HepG2 (cell line): ENCODE results near the gene TDRD9. TPM values are rescaled to one million over a fixed set of nuclear protein-coding genes. Genes with fewer than 3 reads are reported as not detected.
A peak's percentile ranks its signal among the peaks of the same experiment; 100 is the strongest.

Experiments used
- ATAC-seq: fragments of 200-7000 bp; cut with Tn5 transposase; 3 replicates; pipeline ENCODE4 v1.9.1; 2020; ENCODE audit warnings: mild to moderate bottlenecking, moderate library complexity
- BruUV-seq: library from RNA; stranded (reverse); fragments of 400-500 nt; replicated peaks from 2 replicates; lab custom pipeline; 2021; lab: Mats Ljungman, UMichigan
- CTCF ChIA-PET: fragments of 300-600 bp; formaldehyde crosslinking; extraction: SDS; loops from one replicate; lab custom pipeline; 2021; ENCODE audit warnings: low total read pairs, inconsistent platforms, low intra/inter-chr PET ratio; lab: Yijun Ruan, JAX
- POLR2A ChIA-PET: fragments of 350-600 bp; sonication (Branson Sonifier 250); formaldehyde crosslinking; loops from one replicate; lab custom pipeline; 2020; ENCODE audit warnings: antibody characterized with exemption, inconsistent platforms; lab: Yijun Ruan, JAX
- DNase-seq: peaks from one replicate; pipeline ENCODE4 v3.0.0-alpha.2; 2015; ENCODE audit warnings: low spot score
- FAIRE-seq: peaks from 3 replicates; lab custom pipeline; 2011; peaks lifted over from hg19 to GRCh38; lab: Jason Lieb, UNC
- H2AFZ ChIP-seq: one replicate; pipeline ENCODE4 v1.6.1; 2011; ENCODE audit warnings: low read length, inconsistent platforms
- H3K27ac ChIP-seq: fragments of 300-600 bp; 3 replicates; pipeline ENCODE4 v1.8.0; 2011; ENCODE audit warnings: mixed run types, mild to moderate bottlenecking, mixed read lengths, low read length, inconsistent platforms; ENCODE audit not compliant: insufficient read depth; ENCODE audit errors: extremely low read length
- H3K27me3 ChIP-seq, 2 experiments: fragments of 200-600 bp in 1 of 2; 2 replicates in 1 of 2; 3 replicates in 1 of 2; pipeline versions ENCODE4 v1.6.0 to v1.8.0; 2011; ENCODE audit warnings: low read length in 2 of 2, mild to moderate bottlenecking in 2 of 2, moderate library complexity in 2 of 2, inconsistent platforms in 1 of 2; ENCODE audit not compliant: insufficient read depth in 2 of 2, control insufficient read depth in 1 of 2
- H3K36me3 ChIP-seq, 2 experiments: fragments of 200-600 bp in 1 of 2; replicated peaks in 1 of 2; 2 replicates in 1 of 2; 3 replicates in 1 of 2; pipeline versions ENCODE4 v1.5.1 to v1.8.0; 2011; ENCODE audit warnings: low read length in 2 of 2, inconsistent platforms in 1 of 2; ENCODE audit not compliant: insufficient read depth in 2 of 2, control insufficient read depth in 1 of 2
- H3K4me1 ChIP-seq: 2 replicates; pipeline ENCODE4 v1.5.1; 2012; ENCODE audit warnings: low read length, inconsistent platforms; ENCODE audit not compliant: insufficient read depth
- H3K4me2 ChIP-seq: 2 replicates; pipeline ENCODE4 v1.6.0; 2011; ENCODE audit warnings: low read depth, low read length, inconsistent platforms
- H3K4me3 ChIP-seq, 3 experiments: fragments of 200-600 bp in 1 of 3; sonication (generic), shearing (Covaris generic) in 1 of 3; replicated peaks in 1 of 3; 2 replicates each; pipeline ENCODE4 v1.5.1; 2011 to 2016; ENCODE audit warnings: low read length in 3 of 3, inconsistent platforms in 2 of 3, low read depth in 2 of 3, mild to moderate bottlenecking in 2 of 3, control low read depth in 1 of 3, mixed read lengths in 1 of 3; ENCODE audit not compliant: insufficient read depth in 1 of 3
- H3K79me2 ChIP-seq: one replicate; pipeline ENCODE4 v1.6.1; 2011; ENCODE audit warnings: low read length, inconsistent platforms; ENCODE audit not compliant: insufficient read depth
- H3K9ac ChIP-seq: 2 replicates; pipeline ENCODE4 v1.6.0; 2011; ENCODE audit warnings: mild to moderate bottlenecking, low read depth, low read length, inconsistent platforms; ENCODE audit not compliant: insufficient read depth
- H3K9me3 ChIP-seq: 2 replicates; pipeline ENCODE4 v1.5.1; 2012; ENCODE audit warnings: mild to moderate bottlenecking, low read length
- H4K20me1 ChIP-seq: 2 replicates; pipeline ENCODE4 v1.6.0; 2011; ENCODE audit warnings: inconsistent platforms, mild to moderate bottlenecking, low read length, moderate library complexity; ENCODE audit not compliant: insufficient read depth
- ARNT ChIP-seq: fragments of 450-650 bp; IDR thresholded peaks from 2 replicates; pipeline ENCODE4 v1.6.1; 2017
- E2F1 ChIP-seq: sonication (generic); formaldehyde crosslinking; IDR thresholded peaks from 2 replicates; pipeline ENCODE4 v1.5.0; 2020; ENCODE audit warnings: missing genetic modification reagents
- EEA1 ChIP-seq: sonication (generic); formaldehyde crosslinking; IDR thresholded peaks from 2 replicates; pipeline ENCODE4 v1.5.1; 2020; ENCODE audit warnings: mild to moderate bottlenecking, missing genetic modification reagents, borderline replicate concordance
- HNRNPLL ChIP-seq: fragments of 200-400 bp; formaldehyde crosslinking; IDR thresholded peaks from 2 replicates; pipeline ENCODE4 v1.6.1; 2017; ENCODE audit warnings: mild to moderate bottlenecking, low read depth, low read length; ENCODE audit not compliant: poor library complexity, severe bottlenecking
- MED8 ChIP-seq: sonication (generic); formaldehyde crosslinking; IDR thresholded peaks from 2 replicates; pipeline ENCODE4 v1.8.1; 2023; ENCODE audit warnings: mild to moderate bottlenecking, missing genetic modification reagents; ENCODE audit not compliant: insufficient replicate concordance
- MNT ChIP-seq: fragments of 450-650 bp; IDR thresholded peaks from 2 replicates; pipeline ENCODE4 v1.6.1; 2016
- NFYC ChIP-seq: IDR thresholded peaks from 2 replicates; pipeline ENCODE4 v1.6.1; 2016; ENCODE audit warnings: missing genetic modification reagents, missing compliant biosample characterization
- PAXIP1 ChIP-seq: sonication (generic); formaldehyde crosslinking; conservative IDR thresholded peaks from 2 replicates; pipeline ENCODE4 v1.4.0; 2020; ENCODE audit warnings: mild to moderate bottlenecking, missing genetic modification reagents, moderate library complexity
- ZFP91 ChIP-seq: sonication (generic); formaldehyde crosslinking; IDR thresholded peaks from 2 replicates; pipeline ENCODE4 v1.9.0; 2022; ENCODE audit warnings: missing genetic modification reagents, mild to moderate bottlenecking, borderline replicate concordance
- ZMAT3 ChIP-seq: sonication (generic); formaldehyde crosslinking; conservative IDR thresholded peaks from 2 replicates; pipeline ENCODE4 v1.7.0; 2021; ENCODE audit warnings: missing genetic modification reagents
- WGBS: methylation state at CpG from one replicate; pipeline ENCODE4 v1.1.6; 2017; ENCODE audit warnings: low lambda C conversion rate; 5-methylcytosine and 5-hydroxymethylcytosine counted together
- in situ Hi-C: cut with HindIII; loops from 2 replicates; pipeline ENCODE4 v1.10.0; 2017; ENCODE audit warnings: low pct_unique_long_range_greater_than_20kb; ENCODE audit not compliant: extremely low pct_ligation_motif_present
- intact Hi-C: fragments of 100-400 bp; cut with micrococcal nuclease; formaldehyde crosslinking; loops from one replicate; pipeline ENCODE4 v1.10.0; 2022; ENCODE audit not compliant: unreplicated experiment
- polyA plus RNA-seq, 8 experiments: library from polyadenylated mRNA; depleted of rRNA in 3 of 8; stranded (reverse) in 7 of 8; unstranded in 1 of 8; fragments of >200 nt; fragmentation: Illumina TruSeq in 4 of 8; extraction: Trizol in 4 of 8; gene quantifications; 2 replicates each; pipeline versions ENCODE4 v1.2.1 to v1.2.3, GENCODE V29; 2011 to 2016; ENCODE audit warnings: low read depth in 4 of 8, missing spikeins in 1 of 8, mixed read lengths in 1 of 8; ENCODE audit not compliant: insufficient read depth in 1 of 8
- total RNA-seq, 5 experiments: library from RNA; depleted of rRNA; stranded (reverse); fragments of >200 nt; fragmentation: Illumina TruSeq; extraction: Trizol; gene quantifications; 2 replicates each; pipeline ENCODE4 v1.2.3, GENCODE V29; 2016; ENCODE audit warnings: low read depth in 1 of 5

Gene TDRD9
- total and polyA plus RNA-seq, 2 of the 13 experiments (the other 11 are each of a cell fraction or from before 2014, with no cell fraction given): not detected

GRCh38 chr14:103886304-103887169, 41.7 kb upstream of the TDRD9 start (continued):
- peak; percentile 68; the same call in 1 of the 2 replicates for TF ChIP-seq ZFP91
- TF ChIP-seq MED8 (CRISPR knock-in tag): peak; percentile 23
- 0 out of 2 replicates have a peak, but pooled peaks have one; percentile 13 for TF ChIP-seq NFYC
- no peak for TF ChIP-seq ARNT
- peak; percentile 56; the same call in 1 of the 2 replicates for TF ChIP-seq PAXIP1 (CRISPR knock-in tag)

- H4K20me1 ChIP-seq: no peaks in the 10 kb centered on the region
- FAIRE-seq (no peak), ATAC-seq (no peak), DNase-seq (no peak)
- no peak overlapping the region for H2AFZ ChIP-seq
- BruUV-seq: no TSS peak
- ChIA-PET CTCF (no interaction called here), POLR2A (interaction anchor here (0.8 kb wide), 1 partner anchor 17 kb away, joined by 3 read pairs; no protein-coding TSS in a partner anchor)
- no peaks in the 10 kb centered on the region for H3K79me2 ChIP-seq
- intact Hi-C loops: loop anchor here (5.0 kb wide), 1 partner anchor 40 kb away; the partner anchor contains the start of gene PPP1R13B
- in situ Hi-C loops: no loop called here
- H3K9ac ChIP-seq: 0 out of 2 replicates have a peak overlapping the region, but pooled peaks have one; percentile 34
- 100% methylated on average over 2 of the region's 6 CpGs for WGBS
- no peaks in the 10 kb centered on the region for H3K36me3 ChIP-seq
- no peaks in the 10 kb centered on the region for H3K27me3 ChIP-seq
- H3K4me3 ChIP-seq: no peak overlapping the region
- H3K4me1 ChIP-seq: peaks cover 90% of the 10 kb centered on the region
- TF ChIP-seq EEA1 (CRISPR knock-in tag) (0 out of 2 replicates have a peak, but pooled peaks have one; percentile 59), E2F1 (CRISPR knock-in tag) (no peak), MNT (no peak), ZMAT3 (CRISPR knock-in tag) (no peak), HNRNPLL (peak; percentile 17)
- H3K4me2 ChIP-seq: peak overlapping the region; percentile 64; the same call in 1 of the 2 replicates
- H3K9me3 ChIP-seq: no peaks in the 10 kb centered on the region
- peak overlapping the region; percentile 62 for H3K27ac ChIP-seq
Measured at GRCh38 chr14:103887170-103887501, 41.1 kb upstream of the TDRD9 start.
